Measurements from ENCODE around the gene NECAB2.

GRCh38 chr16:84004442-84004841 lies 36.4 kb downstream of the NECAB2 start:
- TF ChIP-seq, protein P1, sequence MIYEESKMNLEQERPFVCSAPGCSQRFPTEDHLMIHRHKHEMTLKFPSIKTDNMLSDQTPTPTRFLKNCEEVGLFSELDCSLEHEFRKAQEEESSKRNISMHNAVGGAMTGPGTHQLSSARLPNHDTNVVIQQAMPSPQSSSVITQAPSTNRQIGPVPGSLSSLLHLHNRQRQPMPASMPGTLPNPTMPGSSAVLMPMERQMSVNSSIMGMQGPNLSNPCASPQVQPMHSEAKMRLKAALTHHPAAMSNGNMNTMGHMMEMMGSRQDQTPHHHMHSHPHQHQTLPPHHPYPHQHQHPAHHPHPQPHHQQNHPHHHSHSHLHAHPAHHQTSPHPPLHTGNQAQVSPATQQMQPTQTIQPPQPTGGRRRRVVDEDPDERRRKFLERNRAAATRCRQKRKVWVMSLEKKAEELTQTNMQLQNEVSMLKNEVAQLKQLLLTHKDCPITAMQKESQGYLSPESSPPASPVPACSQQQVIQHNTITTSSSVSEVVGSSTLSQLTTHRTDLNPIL (CRISPR knock-in tag; IDR thresholded peaks at IDR 0.05; ENCODE audit: low read depth): no peak
- TF ChIP-seq, protein P2, sequence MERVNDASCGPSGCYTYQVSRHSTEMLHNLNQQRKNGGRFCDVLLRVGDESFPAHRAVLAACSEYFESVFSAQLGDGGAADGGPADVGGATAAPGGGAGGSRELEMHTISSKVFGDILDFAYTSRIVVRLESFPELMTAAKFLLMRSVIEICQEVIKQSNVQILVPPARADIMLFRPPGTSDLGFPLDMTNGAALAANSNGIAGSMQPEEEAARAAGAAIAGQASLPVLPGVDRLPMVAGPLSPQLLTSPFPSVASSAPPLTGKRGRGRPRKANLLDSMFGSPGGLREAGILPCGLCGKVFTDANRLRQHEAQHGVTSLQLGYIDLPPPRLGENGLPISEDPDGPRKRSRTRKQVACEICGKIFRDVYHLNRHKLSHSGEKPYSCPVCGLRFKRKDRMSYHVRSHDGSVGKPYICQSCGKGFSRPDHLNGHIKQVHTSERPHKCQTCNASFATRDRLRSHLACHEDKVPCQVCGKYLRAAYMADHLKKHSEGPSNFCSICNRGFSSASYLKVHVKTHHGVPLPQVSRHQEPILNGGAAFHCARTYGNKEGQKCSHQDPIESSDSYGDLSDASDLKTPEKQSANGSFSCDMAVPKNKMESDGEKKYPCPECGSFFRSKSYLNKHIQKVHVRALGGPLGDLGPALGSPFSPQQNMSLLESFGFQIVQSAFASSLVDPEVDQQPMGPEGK (CRISPR knock-in tag; IDR thresholded peaks at IDR 0.05; ENCODE audit: borderline replicate concordance): no peak
- TF ChIP-seq CSDC2 (CRISPR knock-in tag; IDR thresholded peaks at IDR 0.05): no peak
- no peak for TF ChIP-seq ZC3H10 (CRISPR knock-in tag; IDR thresholded peaks at IDR 0.05)
- TF ChIP-seq RARB (CRISPR knock-in tag; IDR thresholded peaks at IDR 0.05): no peak
- TF ChIP-seq ZFP3 (CRISPR knock-in tag; IDR thresholded peaks at IDR 0.05): no peak
- no peak for TF ChIP-seq TCF4 (CRISPR knock-in tag; IDR thresholded peaks at IDR 0.05; ENCODE audit: borderline replicate concordance)
- no peak for TF ChIP-seq ARNTL (CRISPR knock-in tag; IDR thresholded peaks at IDR 0.05; ENCODE audit: borderline replicate concordance, low read depth)
- TF ChIP-seq OSR1 (CRISPR knock-in tag; IDR thresholded peaks at IDR 0.05): no peak
- TF ChIP-seq ZNF70 (CRISPR knock-in tag; IDR thresholded peaks at IDR 0.05): no peak
- TF ChIP-seq ISL1 (CRISPR knock-in tag; IDR thresholded peaks at IDR 0.05): no peak
- no peak for TF ChIP-seq ZNF565 (CRISPR knock-in tag; conservative IDR thresholded peaks at IDR 0.05; ENCODE audit: low read depth)
- no peak for TF ChIP-seq GLIS3 (CRISPR knock-in tag; IDR thresholded peaks at IDR 0.05)
- no peak for TF ChIP-seq ZNF8 (CRISPR knock-in tag; IDR thresholded peaks at IDR 0.05)
